Measurements from ENCODE around the gene CAAP1. TPM values are rescaled to one million over a fixed set of nuclear protein-coding genes. Genes with fewer than 3 reads are reported as not detected.

The CAAP1 gene, protein sequence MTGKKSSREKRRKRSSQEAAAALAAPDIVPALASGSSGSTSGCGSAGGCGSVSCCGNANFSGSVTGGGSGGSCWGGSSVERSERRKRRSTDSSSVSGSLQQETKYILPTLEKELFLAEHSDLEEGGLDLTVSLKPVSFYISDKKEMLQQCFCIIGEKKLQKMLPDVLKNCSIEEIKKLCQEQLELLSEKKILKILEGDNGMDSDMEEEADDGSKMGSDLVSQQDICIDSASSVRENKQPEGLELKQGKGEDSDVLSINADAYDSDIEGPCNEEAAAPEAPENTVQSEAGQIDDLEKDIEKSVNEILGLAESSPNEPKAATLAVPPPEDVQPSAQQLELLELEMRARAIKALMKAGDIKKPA
- 10 to 100 TPM; 11.8 to 19.6 (median 17.8) TPM for total RNA-seq
- polyA plus RNA-seq = 10 to 100 TPM; 12.8 to 14.2 TPM
- total RNA-seq = 18.0 reads per million, percentile 48 among the genes with 10 or more reads in this experiment

DNA sequence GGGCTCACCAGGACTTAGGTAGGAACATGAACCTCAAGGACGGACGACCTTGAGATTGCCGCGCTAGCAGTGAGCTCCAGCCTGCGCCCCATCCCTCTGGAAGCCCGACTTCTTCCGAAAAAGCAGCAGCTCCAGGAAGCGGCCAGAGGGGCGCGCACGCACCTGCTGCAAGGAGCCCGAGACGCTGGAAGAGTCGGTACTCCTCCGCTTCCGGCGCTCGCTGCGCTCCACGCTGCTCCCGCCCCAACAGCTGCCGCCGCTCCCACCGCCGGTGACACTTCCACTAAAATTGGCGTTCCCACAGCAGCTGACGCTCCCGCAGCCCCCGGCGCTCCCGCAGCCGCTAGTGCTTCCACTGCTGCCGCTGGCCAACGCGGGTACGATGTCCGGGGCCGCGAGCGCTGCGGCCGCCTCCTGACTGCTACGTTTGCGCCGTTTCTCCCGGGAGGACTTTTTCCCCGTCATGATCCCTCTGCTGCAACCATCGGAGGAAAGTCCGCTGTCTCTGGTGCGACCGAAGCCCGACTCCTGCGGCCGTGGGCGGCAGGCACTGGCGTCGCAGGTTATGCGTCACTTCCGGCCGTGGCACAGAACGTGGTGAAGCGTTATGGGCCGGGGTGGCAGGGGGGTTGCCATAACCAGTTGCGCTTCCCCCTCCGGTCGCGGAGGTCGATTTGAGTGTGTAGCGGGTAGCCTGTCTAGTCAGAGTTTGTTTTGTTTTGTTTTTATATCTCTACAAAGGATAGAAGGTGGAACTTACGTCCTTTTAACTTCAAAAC lies at the start of gene CAAP1:
TSS of gene CAAP1 (minus strand) at position 552 of the 779 bp plus-strand sequence. CDS start at position 465, 87 bp downstream.
- DNase-seq = peak; percentile 78 to 93 (median 88)
- Histone ChIP-seq H3K36me3 (ENCODE audit: control insufficient read depth in 2 of 3, insufficient read depth in 3 of 3, low read length in 3 of 3) (peaks cover 0 to 5% (median 0%) of the 10 kb centered on the region in 3 experiments), H3K27ac (ENCODE audit: low read depth, low read length) (peak within 1 kb of the TSS; percentile 88), H3K4me1 (ENCODE audit: control insufficient read depth in 2 of 2, insufficient read depth in 2 of 2, low read length in 2 of 2) (peaks cover 11 to 15% of the 10 kb centered on the region in 2 donors), H3K4me3 (ENCODE audit: low read length) (peak within 1 kb of the TSS; percentile 100), H3K9me3 (ENCODE audit: control insufficient read depth in 2 of 3, low read length in 3 of 3) (no peaks in the 10 kb centered on the region), H3K27me3 (ENCODE audit: control insufficient read depth in 2 of 2, insufficient read depth in 2 of 2, low read length in 2 of 2) (no peaks in the 10 kb centered on the region)
- Mint-ChIP-seq H3K9me3 (peaks cover 0 to 14% (median 4%) of the 10 kb centered on the region in 11 donors), H3K4me3 (peak within 1 kb of the TSS; percentile 95 to 100 (median 99)), H3K27me3 (no peaks in the 10 kb centered on the region), H3K4me1 (peaks cover 26 to 53% (median 36%) of the 10 kb centered on the region in 7 donors), H3K36me3 (peaks cover 0 to 17% (median 13%) of the 10 kb centered on the region in 5 donors), H3K27ac (peak within 1 kb of the TSS; percentile 98 to 100 (median 99))
- POLR2A ChIA-PET = interaction anchor here (1.0 to 1.6 kb wide), 6 partner anchors 9 to 680 kb away, joined by 3 to 10 read pairs (median 4); partner anchors contain the start of genes C9orf72, IFT74 and PLAA
- peak; percentile 96 for ATAC-seq
- CTCF ChIA-PET = interaction anchor here (0.7 kb wide), 1 partner anchor 58 kb away, joined by 3 read pairs; no protein-coding TSS in a partner anchor
- intact Hi-C loops (cut with micrococcal nuclease) = loop anchor here (1.0 to 5.0 kb wide), 6 partner anchors 8 to 681 kb away; partner anchors contain the start of genes C9orf72 (in 2 of the 2), IFT74 (in 2 of the 2) and PLAA (in 2 of the 2)

DNA sequence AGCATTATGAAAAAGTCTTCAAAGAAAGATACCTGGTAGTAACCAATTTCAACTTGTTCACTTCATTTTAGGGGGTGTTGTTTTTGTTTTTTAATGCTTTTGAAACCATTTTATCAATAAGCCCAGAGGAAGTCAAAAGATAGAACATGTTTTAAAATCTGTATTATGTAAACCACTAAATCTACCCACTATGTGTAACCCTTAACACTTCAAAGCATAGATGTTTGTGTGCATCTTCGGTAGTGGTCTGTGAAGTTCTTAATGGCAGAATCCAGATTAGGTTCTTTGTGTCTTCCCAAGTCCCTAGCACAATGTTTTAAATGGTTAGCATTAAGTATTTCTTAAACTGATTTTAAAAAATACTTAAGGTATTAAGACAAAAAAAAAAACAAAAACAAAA lies 48.2 kb upstream of the CAAP1 start:
- no peak overlapping the region for H3K27ac ChIP-seq (ENCODE audit: low read depth, low read length)
- H3K36me3 Mint-ChIP-seq = peaks cover 6 to 43% (median 30%) of the 10 kb centered on the region in 5 donors
- H3K4me3 Mint-ChIP-seq = peak overlapping the region in 8 of 10 donors; percentile 0 to 77 (median 40)
- H3K4me1 ChIP-seq (ENCODE audit: control insufficient read depth in 2 of 2, insufficient read depth in 2 of 2, low read length in 2 of 2) = peaks cover 23 to 38% of the 10 kb centered on the region in 2 donors
- ChIA-PET CTCF (no interaction called here), POLR2A (interaction anchor here (0.9 kb wide), 1 partner anchor 14 kb away, joined by 3 read pairs; no protein-coding TSS in a partner anchor)
- H3K9me3 ChIP-seq (ENCODE audit: control insufficient read depth in 2 of 3, low read length in 3 of 3) = no peaks in the 10 kb centered on the region
- no peaks in the 10 kb centered on the region for H3K27me3 ChIP-seq (ENCODE audit: control insufficient read depth in 2 of 2, insufficient read depth in 2 of 2, low read length in 2 of 2)
- ATAC-seq (peak; percentile 32), DNase-seq (no peak)
- H3K4me1 Mint-ChIP-seq = peaks cover 64 to 94% (median 85%) of the 10 kb centered on the region in 7 donors
- no peaks in the 10 kb centered on the region for H3K27me3 Mint-ChIP-seq
- H3K27ac Mint-ChIP-seq = peak overlapping the region in 7 of 9 donors; percentile 17 to 67 (median 35)
- H3K36me3 ChIP-seq (ENCODE audit: control insufficient read depth in 2 of 3, insufficient read depth in 3 of 3, low read length in 3 of 3) = no peaks in the 10 kb centered on the region
- H3K4me3 ChIP-seq (ENCODE audit: low read length) = no peak overlapping the region
- intact Hi-C loops (cut with micrococcal nuclease) = loop anchor here in 1 of 2 donors (2.0 kb wide), 1 partner anchor 18 kb away; no protein-coding TSS in a partner anchor
- H3K9me3 Mint-ChIP-seq = peaks cover 0 to 14% (median 7%) of the 10 kb centered on the region in 11 donors

DNA sequence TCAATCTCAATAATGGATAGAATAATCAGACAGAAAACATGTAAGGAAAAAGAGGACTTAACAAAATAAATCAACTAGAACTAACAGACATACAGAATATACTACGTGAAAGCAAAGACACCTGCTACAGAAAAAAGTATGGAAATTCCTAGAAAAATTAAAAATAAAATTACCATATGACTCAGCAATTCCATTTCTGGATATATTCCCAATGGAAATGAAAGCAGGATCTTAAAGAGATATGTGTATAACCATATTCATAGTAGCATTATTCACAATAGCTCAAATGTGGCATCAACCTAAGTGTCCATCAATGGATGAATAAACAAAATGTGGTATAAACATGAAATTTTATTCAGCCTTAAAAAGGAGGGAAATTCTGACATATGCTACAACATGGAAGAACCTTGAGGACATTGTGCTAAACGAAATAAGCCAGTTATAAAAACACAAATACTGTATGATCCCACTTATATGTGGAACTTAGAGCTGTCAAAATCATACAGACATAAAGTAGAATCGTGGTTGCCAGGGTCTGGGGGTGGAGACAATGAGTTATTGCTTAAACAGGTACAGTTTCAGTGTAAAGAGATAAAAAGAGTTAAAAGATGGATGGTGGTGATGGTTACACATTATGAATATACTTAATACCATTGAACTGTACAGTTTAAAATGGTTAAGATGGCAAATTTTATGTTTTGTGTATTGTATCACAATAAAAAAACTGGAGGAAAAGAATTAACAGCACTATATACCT lies 47.5 kb upstream of the CAAP1 start:
- ATAC-seq (no peak), DNase-seq (no peak)
- H3K4me1 Mint-ChIP-seq = peaks cover 59 to 94% (median 85%) of the 10 kb centered on the region in 7 donors
- POLR2A ChIA-PET = interaction anchor here (0.9 kb wide), 1 partner anchor 15 kb away, joined by 3 read pairs; no protein-coding TSS in a partner anchor
- Histone ChIP-seq H3K36me3 (ENCODE audit: control insufficient read depth in 2 of 3, insufficient read depth in 3 of 3, low read length in 3 of 3) (peaks cover 0 to under 1% (median 0%) of the 10 kb centered on the region in 3 experiments), H3K4me1 (ENCODE audit: control insufficient read depth in 2 of 2, insufficient read depth in 2 of 2, low read length in 2 of 2) (peaks cover 18 to 32% of the 10 kb centered on the region in 2 donors), H3K4me3 (ENCODE audit: low read length) (no peak overlapping the region), H3K27me3 (ENCODE audit: control insufficient read depth in 2 of 2, insufficient read depth in 2 of 2, low read length in 2 of 2) (no peaks in the 10 kb centered on the region), H3K9me3 (ENCODE audit: control insufficient read depth in 2 of 3, low read length in 3 of 3) (no peaks in the 10 kb centered on the region), H3K27ac (ENCODE audit: low read depth, low read length) (no peak overlapping the region)
- H3K9me3 Mint-ChIP-seq = peaks cover 0 to 14% (median 7%) of the 10 kb centered on the region in 11 donors
- peak overlapping the region in 7 of 9 donors; percentile 8 to 67 (median 34) for H3K27ac Mint-ChIP-seq
- H3K27me3 Mint-ChIP-seq = no peaks in the 10 kb centered on the region
- peak overlapping the region in 8 of 10 donors; percentile 0 to 77 (median 44) for H3K4me3 Mint-ChIP-seq
- peaks cover 6 to 43% (median 30%) of the 10 kb centered on the region in 5 donors for H3K36me3 Mint-ChIP-seq
- CTCF ChIA-PET = no interaction called here
- intact Hi-C loops (cut with micrococcal nuclease) = loop anchor here in 1 of 2 donors (2.0 kb wide), 1 partner anchor 17 kb away; no protein-coding TSS in a partner anchor

DNA sequence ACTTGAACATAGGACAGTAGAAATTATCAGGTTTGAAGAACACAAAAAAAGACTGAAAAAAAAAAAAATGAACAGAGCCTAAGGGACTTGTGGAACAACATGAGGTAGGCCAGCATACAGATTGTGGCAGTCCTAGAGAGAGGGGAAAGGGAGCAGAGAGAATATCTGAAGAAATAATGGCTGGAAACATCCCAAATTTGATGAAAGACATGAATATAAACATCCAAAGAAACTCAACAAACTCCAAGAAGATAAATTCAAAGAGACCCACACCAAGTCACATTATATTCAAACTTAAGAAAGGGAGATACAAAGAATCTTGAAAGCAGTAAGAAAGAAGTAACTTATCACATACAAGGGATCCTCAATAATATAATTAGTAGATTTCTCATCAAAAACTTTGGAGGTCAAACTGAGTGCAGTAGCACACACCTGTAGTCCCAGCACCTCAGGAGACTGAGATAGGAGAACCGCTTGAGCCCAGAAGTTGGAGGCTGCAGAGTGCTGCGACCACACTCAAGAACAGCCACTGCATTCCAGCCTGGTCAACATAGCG lies 45.3 kb upstream of the CAAP1 start:
- CTCF ChIA-PET = interaction anchor here (0.9 kb wide), 1 partner anchor 95 kb away, joined by 3 read pairs; no protein-coding TSS in a partner anchor
- H3K4me3 Mint-ChIP-seq = peak overlapping the region in 2 of 10 donors; percentile 16 to 18

DNA sequence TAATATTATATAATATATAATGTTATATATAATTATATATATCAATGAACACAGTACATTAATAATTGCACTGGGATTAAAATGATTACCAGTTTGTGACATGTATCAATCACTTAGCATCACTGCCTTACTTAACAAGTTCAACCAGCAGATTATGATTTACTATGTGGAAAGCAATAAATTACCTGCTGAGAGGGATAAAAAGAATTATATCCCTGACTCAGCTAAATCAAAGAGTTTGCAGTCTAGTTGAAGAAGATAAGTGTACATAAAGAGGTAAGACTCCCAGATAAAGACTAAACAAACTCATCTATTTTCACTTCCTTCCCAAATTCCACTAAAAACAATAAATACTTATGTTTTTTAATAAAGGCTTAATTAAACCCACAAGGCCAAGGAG lies 43.2 kb upstream of the CAAP1 start:
- DNase-seq (no peak), ATAC-seq (no peak)
- H3K27ac ChIP-seq (ENCODE audit: low read depth, low read length) = no peak overlapping the region
- peaks cover 6 to 28% (median 20%) of the 10 kb centered on the region in 5 donors for H3K36me3 Mint-ChIP-seq
- H3K4me1 ChIP-seq (ENCODE audit: control insufficient read depth in 2 of 2, insufficient read depth in 2 of 2, low read length in 2 of 2) = peaks cover 7 to 15% of the 10 kb centered on the region in 2 donors
- H3K4me3 ChIP-seq (ENCODE audit: low read length) = no peak overlapping the region
- intact Hi-C loops (cut with micrococcal nuclease) = no loop called here
- no peak overlapping the region for H3K27ac Mint-ChIP-seq
- no peaks in the 10 kb centered on the region for H3K9me3 ChIP-seq (ENCODE audit: control insufficient read depth in 2 of 3, low read length in 3 of 3)
- ChIA-PET CTCF (no interaction called here), POLR2A (interaction anchor here (1.0 kb wide), 1 partner anchor 20 kb away, joined by 5 read pairs; the partner anchor contains the start of gene IFT74)
- no peaks in the 10 kb centered on the region for H3K27me3 ChIP-seq (ENCODE audit: control insufficient read depth in 2 of 2, insufficient read depth in 2 of 2, low read length in 2 of 2)
- peaks cover 0 to 14% (median 7%) of the 10 kb centered on the region in 11 donors for H3K9me3 Mint-ChIP-seq
- peaks cover 31 to 53% (median 48%) of the 10 kb centered on the region in 7 donors for H3K4me1 Mint-ChIP-seq
- no peaks in the 10 kb centered on the region for H3K27me3 Mint-ChIP-seq
- H3K4me3 Mint-ChIP-seq = peak overlapping the region in 1 of 10 donors; percentile 18
- peaks cover 0 to 12% (median 0%) of the 10 kb centered on the region in 3 experiments for H3K36me3 ChIP-seq (ENCODE audit: control insufficient read depth in 2 of 3, insufficient read depth in 3 of 3, low read length in 3 of 3)

More for the DNA sequence above, 45.3 kb upstream of the CAAP1 start:
- DNase-seq (no peak), ATAC-seq (no peak)
- H3K4me1 ChIP-seq (ENCODE audit: control insufficient read depth in 2 of 2, insufficient read depth in 2 of 2, low read length in 2 of 2) = peaks cover 8 to 28% of the 10 kb centered on the region in 2 donors
- H3K36me3 ChIP-seq (ENCODE audit: control insufficient read depth in 2 of 3, insufficient read depth in 3 of 3, low read length in 3 of 3) = peaks cover 0 to 8% (median 0%) of the 10 kb centered on the region in 3 experiments
- POLR2A ChIA-PET = no interaction called here
- intact Hi-C loops (cut with micrococcal nuclease) = no loop called here
- no peak overlapping the region for H3K4me3 ChIP-seq (ENCODE audit: low read length)
- peaks cover 6 to 34% (median 26%) of the 10 kb centered on the region in 5 donors for H3K36me3 Mint-ChIP-seq
- no peaks in the 10 kb centered on the region for H3K27me3 ChIP-seq (ENCODE audit: control insufficient read depth in 2 of 2, insufficient read depth in 2 of 2, low read length in 2 of 2)
- H3K4me1 Mint-ChIP-seq = peaks cover 43 to 74% (median 67%) of the 10 kb centered on the region in 7 donors
- H3K27me3 Mint-ChIP-seq = no peaks in the 10 kb centered on the region
- H3K9me3 ChIP-seq (ENCODE audit: control insufficient read depth in 2 of 3, low read length in 3 of 3) = no peaks in the 10 kb centered on the region
- H3K27ac Mint-ChIP-seq = peak overlapping the region in 2 of 9 donors; percentile 4 to 19
- peaks cover 0 to 14% (median 7%) of the 10 kb centered on the region in 11 donors for H3K9me3 Mint-ChIP-seq
- no peak overlapping the region for H3K27ac ChIP-seq (ENCODE audit: low read depth, low read length)
